GM19351 (cell line): ENCODE data around the gene IGLL5.

Experiments used
- ATAC-seq: cut with Tn5 transposase; IDR thresholded peaks from one replicate; pipeline ENCODE4 v1.9.1; 2021; ENCODE audit warnings: mild to moderate bottlenecking, moderate library complexity; ENCODE audit not compliant: unreplicated experiment

Gene IGLL5

GRCh38 chr22:22936915-22937656 is 49.5 kb downstream of the IGLL5 start:
- no peak for ATAC-seq

- ATAC-seq = no peak
These were observed 50.4 kb downstream of the IGLL5 start for GRCh38 chr22:22937894-22938480.

- ATAC-seq = no peak
These were observed 51.3 kb downstream of the IGLL5 start for GRCh38 chr22:22938672-22939587.

- ATAC-seq = no peak
These were observed 52.2 kb downstream of the IGLL5 start for GRCh38 chr22:22939588-22940368.

- ATAC-seq = no peak
These were observed 53.5 kb downstream of the IGLL5 start for GRCh38 chr22:22940961-22941605.

GRCh38 chr22:22941831-22942510 is 54.4 kb downstream of the IGLL5 start:
- no peak for ATAC-seq

- no peak for ATAC-seq
These were observed 55.1 kb downstream of the IGLL5 start for GRCh38 chr22:22942511-22943329.

GRCh38 chr22:22943521-22944267 is 56.1 kb downstream of the IGLL5 start:
- ATAC-seq = no peak

- no peak for ATAC-seq
These were observed 56.8 kb downstream of the IGLL5 start for GRCh38 chr22:22944268-22944985.

- ATAC-seq = no peak
These were observed 57.6 kb downstream of the IGLL5 start for GRCh38 chr22:22945195-22945594.
